Neural cell (in vitro differentiated cells): ENCODE results near the gene ARHGEF16. TPM values are rescaled to one million over a fixed set of nuclear protein-coding genes. Genes with fewer than 3 reads are reported as not detected.

Source experiments
- H2AFZ ChIP-seq: fragments of 200-600, 300-800 bp; sonication (generic), shearing (Covaris generic); 2 replicates; pipeline ENCODE4 v1.6.0; 2014; ENCODE audit warnings: low read depth, mild to moderate bottlenecking, antibody characterized with exemption, low read length, moderate library complexity
- H3F3A ChIP-seq: fragments of 200-600 bp; shearing (Covaris generic); 2 replicates; pipeline ENCODE4 v1.6.1; 2016; ENCODE audit warnings: mild to moderate bottlenecking, moderate library complexity, mixed read lengths, antibody characterized with exemption, low read length; ENCODE audit not compliant: insufficient read depth, poor library complexity, severe bottlenecking
- H3K27ac ChIP-seq: fragments of 200-600, 300-800 bp; sonication (generic), shearing (Covaris generic); 2 replicates; pipeline ENCODE4 v1.5.1; 2014; ENCODE audit warnings: mild to moderate bottlenecking, low read length, moderate library complexity
- H3K27me3 ChIP-seq: fragments of 300-800, 200-600 bp; sonication (generic), shearing (Covaris generic); 2 replicates; pipeline ENCODE4 v1.6.0; 2014; ENCODE audit warnings: mild to moderate bottlenecking, low read depth, low read length, moderate library complexity; ENCODE audit not compliant: insufficient read depth
- H3K36me3 ChIP-seq: fragments of 300-800, 200-600 bp; sonication (generic), shearing (Covaris generic); 2 replicates; pipeline ENCODE4 v1.5.1; 2014; ENCODE audit warnings: mild to moderate bottlenecking, antibody characterized with exemption, low read length, moderate library complexity; ENCODE audit not compliant: insufficient read depth
- H3K4me2 ChIP-seq: fragments of 300-800, 200-600 bp; sonication (generic), shearing (Covaris generic); 2 replicates; pipeline ENCODE4 v1.6.0; 2014; ENCODE audit warnings: mild to moderate bottlenecking, low read length
- H3K4me3 ChIP-seq: fragments of 300-800, 200-600 bp; sonication (generic), shearing (Covaris generic); 2 replicates; pipeline ENCODE4 v1.5.1; 2014; ENCODE audit warnings: mild to moderate bottlenecking, low read length, moderate library complexity
- H3K79me2 ChIP-seq: fragments of 200-600 bp; shearing (Covaris generic); replicated peaks from 2 replicates; pipeline ENCODE4 v1.6.0; 2014; ENCODE audit warnings: mild to moderate bottlenecking, low read length, moderate library complexity; ENCODE audit not compliant: insufficient read depth
- H3K9ac ChIP-seq: fragments of 300-800, 200-600 bp; sonication (generic), shearing (Covaris generic); 2 replicates; pipeline ENCODE4 v1.6.1; 2016; ENCODE audit warnings: mild to moderate bottlenecking, low read length, mixed read lengths
- H3K9me2 ChIP-seq: fragments of 200-600 bp; shearing (Covaris generic); 2 replicates; pipeline ENCODE4 v1.6.1; 2016; ENCODE audit warnings: mild to moderate bottlenecking, low read length, mixed read lengths; ENCODE audit not compliant: insufficient read depth
- H3K9me3 ChIP-seq: fragments of 200-600, 300-800 bp; sonication (generic), shearing (Covaris generic); 2 replicates; pipeline ENCODE4 v1.6.1; 2016; ENCODE audit warnings: mild to moderate bottlenecking, mixed run types, low read length, moderate library complexity, mixed read lengths
- H4K20me1 ChIP-seq: fragments of 200-600 bp; shearing (Covaris generic); 2 replicates; pipeline ENCODE4 v1.6.1; 2016; ENCODE audit warnings: mild to moderate bottlenecking, mixed run types; ENCODE audit not compliant: insufficient read depth
- EP300 ChIP-seq: fragments of 450-650 bp; conservative IDR thresholded peaks from 2 replicates; pipeline ENCODE4 v1.6.1; 2014; ENCODE audit warnings: antibody characterized with exemption, mild to moderate bottlenecking, moderate library complexity; ENCODE audit not compliant: poor library complexity, severe bottlenecking
- EZH2 ChIP-seq: fragments of 200-600, 300-800 bp; shearing (Covaris generic), sonication (generic); IDR thresholded peaks from 2 replicates; pipeline ENCODE4 v1.6.1; 2014; ENCODE audit warnings: antibody characterized with exemption, low read length, borderline replicate concordance, mild to moderate bottlenecking; ENCODE audit not compliant: insufficient read depth, poor library complexity, severe bottlenecking
- MXI1 ChIP-seq: fragments of 450-650 bp; conservative IDR thresholded peaks from 2 replicates; pipeline ENCODE4 v1.6.1; 2014; ENCODE audit warnings: antibody characterized with exemption, mild to moderate bottlenecking; ENCODE audit not compliant: poor library complexity, severe bottlenecking
- POLR2AphosphoS5 ChIP-seq: IDR thresholded peaks from 2 replicates; pipeline ENCODE4 v1.6.1; 2012
- RAD21 ChIP-seq: fragments of 450-650 bp; conservative IDR thresholded peaks from 2 replicates; pipeline ENCODE4 v1.6.1; 2014; ENCODE audit warnings: antibody characterized with exemption, mild to moderate bottlenecking, moderate library complexity
- SMC3 ChIP-seq: fragments of 450-650 bp; conservative IDR thresholded peaks from 2 replicates; pipeline ENCODE4 v1.6.1; 2014; ENCODE audit warnings: antibody characterized with exemption, mild to moderate bottlenecking, moderate library complexity; ENCODE audit not compliant: poor library complexity
- TAF1 ChIP-seq: IDR thresholded peaks from 2 replicates; pipeline ENCODE4 v1.6.1; 2012; ENCODE audit warnings: low read depth
- polyA plus RNA-seq: library from polyadenylated mRNA; depleted of rRNA; stranded (reverse); fragments of >200 nt; gene quantifications from 2 replicates; pipeline ENCODE4 v1.2.3, GENCODE V29; 2014
- TF ChIP-seq, protein P1 (sequence below): IDR thresholded peaks from 2 replicates; pipeline ENCODE4 v1.6.1; 2012; ENCODE audit warnings: borderline replicate concordance
- TF ChIP-seq, protein P2 (sequence below): fragments of 450-650 bp; IDR thresholded peaks from 2 replicates; pipeline ENCODE4 v1.5.1; 2014; ENCODE audit warnings: antibody characterized with exemption, mild to moderate bottlenecking, moderate library complexity; ENCODE audit not compliant: poor library complexity, severe bottlenecking

Gene ARHGEF16
- polyA plus RNA-seq, 1 donor from 2014 or later: 0.64 TPM

DNA sequence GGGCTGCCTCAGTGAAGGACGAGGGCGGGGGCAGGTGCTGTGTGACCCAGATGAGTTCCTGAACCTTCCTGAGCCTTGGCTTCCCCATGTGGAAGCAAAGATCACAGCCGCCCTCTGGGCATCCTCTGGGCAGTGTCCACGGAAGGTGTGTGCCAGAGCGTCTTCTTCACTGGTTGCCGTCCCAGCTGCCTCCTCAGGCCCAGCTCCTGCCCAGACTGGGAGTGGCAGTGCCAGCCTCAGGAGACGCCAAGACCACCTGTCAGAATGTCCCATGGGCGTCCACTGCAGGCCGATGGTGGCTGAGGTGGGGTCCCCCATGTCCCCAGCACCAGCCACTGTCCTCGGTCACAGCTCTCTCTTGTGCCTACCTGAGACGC is 10.2 kb downstream of the ARHGEF16 start:
- Histone ChIP-seq H3F3A (no peaks in the 10 kb centered on the region), H3K9me2 (no peaks in the 10 kb centered on the region), H3K9me3 (no peaks in the 10 kb centered on the region), H3K27ac (no peak overlapping the region), H3K4me3 (no peak overlapping the region), H2AFZ (no peak overlapping the region), H3K27me3 (no peaks in the 10 kb centered on the region), H3K9ac (no peak overlapping the region), H3K79me2 (no peaks in the 10 kb centered on the region), H3K36me3 (no peaks in the 10 kb centered on the region), H3K4me2 (no peak overlapping the region), H4K20me1 (no peaks in the 10 kb centered on the region)
- TF ChIP-seq, protein P1, sequence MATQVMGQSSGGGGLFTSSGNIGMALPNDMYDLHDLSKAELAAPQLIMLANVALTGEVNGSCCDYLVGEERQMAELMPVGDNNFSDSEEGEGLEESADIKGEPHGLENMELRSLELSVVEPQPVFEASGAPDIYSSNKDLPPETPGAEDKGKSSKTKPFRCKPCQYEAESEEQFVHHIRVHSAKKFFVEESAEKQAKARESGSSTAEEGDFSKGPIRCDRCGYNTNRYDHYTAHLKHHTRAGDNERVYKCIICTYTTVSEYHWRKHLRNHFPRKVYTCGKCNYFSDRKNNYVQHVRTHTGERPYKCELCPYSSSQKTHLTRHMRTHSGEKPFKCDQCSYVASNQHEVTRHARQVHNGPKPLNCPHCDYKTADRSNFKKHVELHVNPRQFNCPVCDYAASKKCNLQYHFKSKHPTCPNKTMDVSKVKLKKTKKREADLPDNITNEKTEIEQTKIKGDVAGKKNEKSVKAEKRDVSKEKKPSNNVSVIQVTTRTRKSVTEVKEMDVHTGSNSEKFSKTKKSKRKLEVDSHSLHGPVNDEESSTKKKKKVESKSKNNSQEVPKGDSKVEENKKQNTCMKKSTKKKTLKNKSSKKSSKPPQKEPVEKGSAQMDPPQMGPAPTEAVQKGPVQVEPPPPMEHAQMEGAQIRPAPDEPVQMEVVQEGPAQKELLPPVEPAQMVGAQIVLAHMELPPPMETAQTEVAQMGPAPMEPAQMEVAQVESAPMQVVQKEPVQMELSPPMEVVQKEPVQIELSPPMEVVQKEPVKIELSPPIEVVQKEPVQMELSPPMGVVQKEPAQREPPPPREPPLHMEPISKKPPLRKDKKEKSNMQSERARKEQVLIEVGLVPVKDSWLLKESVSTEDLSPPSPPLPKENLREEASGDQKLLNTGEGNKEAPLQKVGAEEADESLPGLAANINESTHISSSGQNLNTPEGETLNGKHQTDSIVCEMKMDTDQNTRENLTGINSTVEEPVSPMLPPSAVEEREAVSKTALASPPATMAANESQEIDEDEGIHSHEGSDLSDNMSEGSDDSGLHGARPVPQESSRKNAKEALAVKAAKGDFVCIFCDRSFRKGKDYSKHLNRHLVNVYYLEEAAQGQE: no peak
- TF ChIP-seq RAD21 (no peak), POLR2AphosphoS5 (no peak), TAF1 (no peak), SMC3 (no peak), EZH2 (no peak), EP300 (no peak), MXI1 (no peak)
- TF ChIP-seq, protein P2, sequence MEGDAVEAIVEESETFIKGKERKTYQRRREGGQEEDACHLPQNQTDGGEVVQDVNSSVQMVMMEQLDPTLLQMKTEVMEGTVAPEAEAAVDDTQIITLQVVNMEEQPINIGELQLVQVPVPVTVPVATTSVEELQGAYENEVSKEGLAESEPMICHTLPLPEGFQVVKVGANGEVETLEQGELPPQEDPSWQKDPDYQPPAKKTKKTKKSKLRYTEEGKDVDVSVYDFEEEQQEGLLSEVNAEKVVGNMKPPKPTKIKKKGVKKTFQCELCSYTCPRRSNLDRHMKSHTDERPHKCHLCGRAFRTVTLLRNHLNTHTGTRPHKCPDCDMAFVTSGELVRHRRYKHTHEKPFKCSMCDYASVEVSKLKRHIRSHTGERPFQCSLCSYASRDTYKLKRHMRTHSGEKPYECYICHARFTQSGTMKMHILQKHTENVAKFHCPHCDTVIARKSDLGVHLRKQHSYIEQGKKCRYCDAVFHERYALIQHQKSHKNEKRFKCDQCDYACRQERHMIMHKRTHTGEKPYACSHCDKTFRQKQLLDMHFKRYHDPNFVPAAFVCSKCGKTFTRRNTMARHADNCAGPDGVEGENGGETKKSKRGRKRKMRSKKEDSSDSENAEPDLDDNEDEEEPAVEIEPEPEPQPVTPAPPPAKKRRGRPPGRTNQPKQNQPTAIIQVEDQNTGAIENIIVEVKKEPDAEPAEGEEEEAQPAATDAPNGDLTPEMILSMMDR: no peak

DNA sequence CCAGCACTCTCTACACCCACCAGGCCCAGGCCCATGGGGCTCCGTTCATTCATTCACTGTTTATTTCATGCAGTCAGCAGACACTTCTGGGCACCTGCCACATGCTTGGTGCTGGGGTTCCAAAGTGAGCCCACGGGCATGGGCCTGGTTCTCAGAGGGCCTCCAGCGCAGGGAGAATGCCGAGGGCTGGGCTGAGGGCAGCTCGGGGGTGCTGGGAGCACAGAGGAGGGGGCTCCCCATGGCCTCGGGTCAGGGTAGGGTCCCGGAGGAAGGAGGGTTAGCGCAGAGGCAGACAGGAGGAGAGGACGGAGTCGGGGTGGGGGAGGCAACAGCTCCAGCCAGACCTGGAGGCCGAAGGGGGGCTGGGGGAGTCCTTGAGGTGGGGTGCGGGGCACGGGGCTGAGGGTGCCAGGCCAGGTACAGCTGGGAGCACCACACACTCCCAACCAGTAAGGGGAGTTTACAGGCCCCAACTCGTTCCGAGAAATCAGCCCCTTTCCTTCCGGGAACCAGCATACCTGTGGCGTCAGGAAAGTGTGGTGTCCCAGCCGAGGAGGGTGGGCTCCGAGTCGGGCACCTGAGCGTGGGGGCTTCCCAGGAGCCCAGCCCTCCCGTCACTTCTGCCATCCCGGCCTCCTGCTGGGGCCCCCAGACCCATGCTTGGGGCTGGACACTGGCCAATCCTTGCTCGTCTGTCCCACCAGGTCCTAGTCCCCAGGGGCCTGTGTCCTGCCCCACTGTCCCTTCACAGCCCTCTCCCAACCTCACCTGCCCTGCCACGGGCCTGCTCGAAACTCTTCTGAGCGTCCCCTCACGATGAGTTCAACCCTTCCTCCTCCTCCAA is 10.8 kb downstream of the ARHGEF16 start:
- H3K9ac ChIP-seq: no peak overlapping the region
- no peaks in the 10 kb centered on the region for H3K9me3 ChIP-seq
- no peaks in the 10 kb centered on the region for H3K9me2 ChIP-seq
- TF ChIP-seq, protein P1: no peak
- TF ChIP-seq RAD21 (no peak), EP300 (no peak), POLR2AphosphoS5 (no peak), TAF1 (no peak), EZH2 (no peak), MXI1 (no peak), SMC3 (no peak)
- TF ChIP-seq, protein P2: no peak
- H3K27ac ChIP-seq: no peak overlapping the region
- H3K27me3 ChIP-seq: no peaks in the 10 kb centered on the region
- no peaks in the 10 kb centered on the region for H3K79me2 ChIP-seq
- no peak overlapping the region for H2AFZ ChIP-seq
- H3K4me3 ChIP-seq: no peak overlapping the region
- H3K36me3 ChIP-seq: no peaks in the 10 kb centered on the region
- H3F3A ChIP-seq: no peaks in the 10 kb centered on the region
- H3K4me2 ChIP-seq: no peak overlapping the region
- no peaks in the 10 kb centered on the region for H4K20me1 ChIP-seq
